ENCODE measurements around the gene NEURL1.

- TF ChIP-seq CTCF (IDR thresholded peaks at IDR 0.05) (no peak), EZH2 (IDR thresholded peaks at IDR 0.05; ENCODE audit: borderline replicate concordance, insufficient read depth, low read depth, low read length, poor library complexity, severe bottlenecking) (no peak)
Measured at GRCh38 chr10:103580430-103580829, 86.9 kb downstream of the NEURL1 start.
